Astrocyte (in vitro differentiated cells and primary cell): ENCODE measurements around the gene PXDC1. TPM values are rescaled to one million over a fixed set of nuclear protein-coding genes. Genes with fewer than 3 reads are reported as not detected.
A peak's percentile ranks its signal among the peaks of the same experiment; 100 is the strongest.

ENCODE experiments used
- DNase-seq: peaks from one replicate; pipeline ENCODE4 v3.0.0-alpha.2; 2010; ENCODE audit warnings: low read depth
- FAIRE-seq: peaks from 2 replicates; lab custom pipeline; 2011; peaks lifted over from hg19 to GRCh38; lab: Jason Lieb, UNC
- H2AFZ ChIP-seq: 2 replicates; pipeline ENCODE4 v1.6.0; 2012; ENCODE audit warnings: low read depth, low read length, inconsistent platforms
- H3K27ac ChIP-seq: 2 replicates; pipeline ENCODE4 v1.5.1; 2011; ENCODE audit warnings: low read depth, low read length, inconsistent platforms
- H3K27me3 ChIP-seq: 2 replicates; pipeline ENCODE4 v1.6.0; 2011; ENCODE audit warnings: low read length, inconsistent platforms; ENCODE audit not compliant: insufficient read depth
- H3K36me3 ChIP-seq: 2 replicates; pipeline ENCODE4 v1.5.1; 2011; ENCODE audit warnings: low read length, inconsistent platforms; ENCODE audit not compliant: insufficient read depth
- H3K4me1 ChIP-seq: 2 replicates; pipeline ENCODE4 v1.5.1; 2011; ENCODE audit warnings: low read length, inconsistent platforms; ENCODE audit not compliant: insufficient read depth
- H3K4me2 ChIP-seq: 2 replicates; pipeline ENCODE4 v1.6.0; 2012; ENCODE audit warnings: low read length, inconsistent platforms
- H3K4me3 ChIP-seq: 2 replicates; pipeline ENCODE4 v1.5.1; 2011; ENCODE audit warnings: low read depth, mild to moderate bottlenecking, low read length, inconsistent platforms; ENCODE audit not compliant: insufficient read depth
- H3K79me2 ChIP-seq: 2 replicates; pipeline ENCODE4 v1.6.0; 2012; ENCODE audit warnings: mild to moderate bottlenecking, low read length, inconsistent platforms; ENCODE audit not compliant: insufficient read depth
- H3K9ac ChIP-seq: 2 replicates; pipeline ENCODE4 v1.6.0; 2012; ENCODE audit warnings: mild to moderate bottlenecking, low read length, inconsistent platforms
- H3K9me3 ChIP-seq: 2 replicates; pipeline ENCODE4 v1.5.1; 2012; ENCODE audit warnings: low read depth, mild to moderate bottlenecking, low read length, inconsistent platforms; ENCODE audit not compliant: insufficient read depth
- H4K20me1 ChIP-seq: 2 replicates; pipeline ENCODE4 v1.6.0; 2012; ENCODE audit warnings: low read length, inconsistent platforms; ENCODE audit not compliant: insufficient read depth
- H3K27ac Mint-ChIP-seq: one replicate; pipeline ENCODE4 v1.8.0; 2021; ENCODE audit warnings: mild to moderate bottlenecking, mixed read lengths; ENCODE audit not compliant: unreplicated experiment
- H3K27me3 Mint-ChIP-seq: one replicate; pipeline ENCODE4 v1.8.0; 2021; ENCODE audit warnings: low read depth, mixed read lengths; ENCODE audit not compliant: unreplicated experiment
- H3K36me3 Mint-ChIP-seq: one replicate; pipeline ENCODE4 v1.8.0; 2021; ENCODE audit warnings: low read depth, mixed read lengths; ENCODE audit not compliant: unreplicated experiment
- H3K4me1 Mint-ChIP-seq: one replicate; pipeline ENCODE4 v1.8.0; 2021; ENCODE audit warnings: low read depth, mixed read lengths; ENCODE audit not compliant: unreplicated experiment
- H3K4me3 Mint-ChIP-seq: one replicate; pipeline ENCODE4 v1.8.0; 2021; ENCODE audit warnings: mild to moderate bottlenecking, moderate library complexity, mixed read lengths; ENCODE audit not compliant: unreplicated experiment
- H3K9me3 Mint-ChIP-seq: one replicate; pipeline ENCODE4 v1.8.0; 2021; ENCODE audit warnings: mild to moderate bottlenecking, mixed read lengths; ENCODE audit not compliant: unreplicated experiment
- EZH2 ChIP-seq: IDR thresholded peaks from 2 replicates; pipeline ENCODE4 v1.6.1; 2012; ENCODE audit warnings: mild to moderate bottlenecking, low read length, inconsistent platforms; ENCODE audit not compliant: insufficient read depth
- total RNA-seq: library from RNA; stranded (reverse); gene quantifications from 2 replicates; pipeline ENCODE4 v1.2.1, GENCODE V29; 2021
- TF ChIP-seq, protein P1 (sequence below): IDR thresholded peaks from 2 replicates; pipeline ENCODE4 v1.5.1; 2011; ENCODE audit warnings: low read depth, mild to moderate bottlenecking, inconsistent platforms, low read length, moderate library complexity; ENCODE audit not compliant: insufficient read depth

The PXDC1 gene
- total RNA-seq, 1 donor from 2014 or later, result 58.2 TPM

DNA sequence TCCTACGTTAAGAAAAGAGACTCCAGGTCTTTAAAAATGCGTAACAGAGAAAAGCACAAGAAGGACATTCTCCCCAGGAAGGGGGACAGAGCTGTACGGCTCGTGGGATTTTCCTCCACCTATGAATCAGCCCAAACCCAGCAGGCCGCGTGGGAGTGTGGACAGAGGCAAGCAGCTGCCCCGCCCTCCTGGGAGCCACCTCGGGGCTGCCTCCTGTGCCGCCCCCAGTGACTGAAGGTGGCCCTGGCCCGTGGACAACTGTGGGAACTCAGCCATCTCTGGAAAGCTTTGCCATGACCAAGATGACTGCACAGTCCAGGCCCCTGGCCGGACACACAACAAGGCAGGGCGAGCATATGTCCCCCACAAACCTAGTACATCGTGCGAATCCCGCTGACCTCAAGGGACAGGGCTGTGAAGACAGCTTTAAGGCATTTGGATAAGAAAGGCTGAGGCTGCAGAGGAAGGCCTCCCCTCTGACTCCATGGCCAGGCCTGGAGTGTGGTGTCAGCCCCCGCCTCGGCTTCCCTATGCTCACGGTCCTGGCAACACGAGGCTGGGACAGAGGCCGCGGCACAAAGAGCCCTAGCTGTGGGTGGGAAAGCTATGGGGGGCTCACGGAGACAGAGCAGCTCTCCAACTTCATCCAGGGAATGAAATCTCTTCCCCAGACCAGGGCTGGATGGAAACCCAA lies 26.9 kb downstream of the PXDC1 start:
- TF ChIP-seq, protein P1, sequence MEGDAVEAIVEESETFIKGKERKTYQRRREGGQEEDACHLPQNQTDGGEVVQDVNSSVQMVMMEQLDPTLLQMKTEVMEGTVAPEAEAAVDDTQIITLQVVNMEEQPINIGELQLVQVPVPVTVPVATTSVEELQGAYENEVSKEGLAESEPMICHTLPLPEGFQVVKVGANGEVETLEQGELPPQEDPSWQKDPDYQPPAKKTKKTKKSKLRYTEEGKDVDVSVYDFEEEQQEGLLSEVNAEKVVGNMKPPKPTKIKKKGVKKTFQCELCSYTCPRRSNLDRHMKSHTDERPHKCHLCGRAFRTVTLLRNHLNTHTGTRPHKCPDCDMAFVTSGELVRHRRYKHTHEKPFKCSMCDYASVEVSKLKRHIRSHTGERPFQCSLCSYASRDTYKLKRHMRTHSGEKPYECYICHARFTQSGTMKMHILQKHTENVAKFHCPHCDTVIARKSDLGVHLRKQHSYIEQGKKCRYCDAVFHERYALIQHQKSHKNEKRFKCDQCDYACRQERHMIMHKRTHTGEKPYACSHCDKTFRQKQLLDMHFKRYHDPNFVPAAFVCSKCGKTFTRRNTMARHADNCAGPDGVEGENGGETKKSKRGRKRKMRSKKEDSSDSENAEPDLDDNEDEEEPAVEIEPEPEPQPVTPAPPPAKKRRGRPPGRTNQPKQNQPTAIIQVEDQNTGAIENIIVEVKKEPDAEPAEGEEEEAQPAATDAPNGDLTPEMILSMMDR, result no peak
- no peak for TF ChIP-seq EZH2
- Mint-ChIP-seq H3K27ac (no peak overlapping the region), H3K36me3 (peaks cover 29% of the 10 kb centered on the region), H3K27me3 (no peaks in the 10 kb centered on the region), H3K9me3 (no peaks in the 10 kb centered on the region), H3K4me3 (no peak overlapping the region), H3K4me1 (peaks cover 19% of the 10 kb centered on the region)
- H2AFZ ChIP-seq, result no peak overlapping the region
- peaks cover 29% of the 10 kb centered on the region for H3K4me1 ChIP-seq
- no peaks in the 10 kb centered on the region for H3K27me3 ChIP-seq
- H3K4me3 ChIP-seq, result no peak overlapping the region
- peak overlapping the region; percentile 38 for H3K4me2 ChIP-seq
- H3K79me2 ChIP-seq, result peaks cover 70% of the 10 kb centered on the region
- H3K9ac ChIP-seq, result peak overlapping the region; percentile 58
- H4K20me1 ChIP-seq, result peaks cover 77% of the 10 kb centered on the region
- FAIRE-seq (no peak), DNase-seq (no peak)
- H3K27ac ChIP-seq, result peak overlapping the region; percentile 44
- peaks cover 42% of the 10 kb centered on the region for H3K36me3 ChIP-seq
- no peaks in the 10 kb centered on the region for H3K9me3 ChIP-seq

DNA sequence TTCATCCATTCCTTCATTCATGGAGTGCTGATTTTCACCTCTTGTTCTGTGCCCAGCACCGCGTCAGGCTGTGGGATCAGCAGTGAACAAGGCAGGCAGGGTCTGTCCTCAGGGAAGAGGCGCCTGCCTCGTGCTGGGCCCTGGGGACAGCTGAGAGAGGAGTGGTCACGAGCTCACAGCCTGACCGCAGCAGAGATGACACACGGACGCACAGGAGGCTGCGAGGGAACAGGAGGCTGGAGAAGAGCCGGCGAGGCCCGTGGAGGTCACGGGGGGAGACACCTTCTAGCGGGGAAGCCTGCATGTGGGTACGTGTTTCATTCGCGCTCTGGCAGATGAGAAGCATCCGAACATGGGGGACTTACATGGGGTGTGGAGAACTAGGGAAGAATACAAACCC lies 27.5 kb downstream of the PXDC1 start:
- peak overlapping the region; percentile 38 for H3K4me2 ChIP-seq
- no peaks in the 10 kb centered on the region for H3K9me3 ChIP-seq
- Mint-ChIP-seq H3K36me3 (peaks cover 34% of the 10 kb centered on the region), H3K27ac (peak overlapping the region; percentile 53), H3K27me3 (no peaks in the 10 kb centered on the region), H3K4me3 (no peak overlapping the region), H3K4me1 (peaks cover 19% of the 10 kb centered on the region), H3K9me3 (no peaks in the 10 kb centered on the region)
- H3K27ac ChIP-seq, result peak overlapping the region; percentile 44
- peak overlapping the region; percentile 58 for H3K9ac ChIP-seq
- FAIRE-seq, result no peak
- DNase-seq, result no peak
- H3K4me1 ChIP-seq, result peaks cover 29% of the 10 kb centered on the region
- H4K20me1 ChIP-seq, result peaks cover 71% of the 10 kb centered on the region
- H3K79me2 ChIP-seq, result peaks cover 64% of the 10 kb centered on the region
- no peak overlapping the region for H2AFZ ChIP-seq
- H3K4me3 ChIP-seq, result no peak overlapping the region
- no peaks in the 10 kb centered on the region for H3K27me3 ChIP-seq
- peaks cover 39% of the 10 kb centered on the region for H3K36me3 ChIP-seq
- TF ChIP-seq, protein P1, result no peak
- TF ChIP-seq EZH2, result no peak

DNA sequence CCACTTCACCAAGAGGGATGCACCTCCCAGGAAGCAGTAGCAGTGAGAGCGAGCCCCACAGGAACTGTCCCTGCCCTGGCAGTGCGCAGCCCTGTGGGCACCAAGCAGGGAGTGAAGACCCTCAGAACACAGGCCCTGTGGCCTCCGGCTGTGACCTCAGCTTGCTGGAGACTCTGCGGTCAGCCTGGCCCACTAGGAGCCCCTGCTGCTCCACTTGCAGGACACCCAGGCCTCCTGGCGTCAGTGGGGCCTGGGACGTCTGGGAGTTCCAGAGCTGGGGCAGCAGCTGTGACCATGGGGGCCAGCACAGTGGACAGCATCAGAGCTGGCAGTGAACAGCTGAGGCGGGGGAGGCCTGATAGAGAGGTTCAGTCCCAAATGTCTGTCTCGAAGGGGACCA lies 28.3 kb downstream of the PXDC1 start:
- H3K79me2 ChIP-seq, result peaks cover 56% of the 10 kb centered on the region
- Mint-ChIP-seq H3K36me3 (peaks cover 30% of the 10 kb centered on the region), H3K9me3 (no peaks in the 10 kb centered on the region), H3K4me1 (peaks cover 19% of the 10 kb centered on the region), H3K27ac (no peak overlapping the region), H3K27me3 (no peaks in the 10 kb centered on the region), H3K4me3 (no peak overlapping the region)
- FAIRE-seq (no peak), DNase-seq (no peak)
- H3K4me1 ChIP-seq, result peaks cover 29% of the 10 kb centered on the region
- H2AFZ ChIP-seq, result no peak overlapping the region
- H3K9ac ChIP-seq, result peak overlapping the region; percentile 8
- peaks cover 36% of the 10 kb centered on the region for H3K36me3 ChIP-seq
- H3K27ac ChIP-seq, result no peak overlapping the region
- no peak overlapping the region for H3K4me3 ChIP-seq
- no peak overlapping the region for H3K4me2 ChIP-seq
- no peak for TF ChIP-seq EZH2
- TF ChIP-seq, protein P1, result no peak
- H4K20me1 ChIP-seq, result peaks cover 64% of the 10 kb centered on the region
- no peaks in the 10 kb centered on the region for H3K27me3 ChIP-seq
- H3K9me3 ChIP-seq, result no peaks in the 10 kb centered on the region
